HG03060 (cell line): ENCODE measurements around the gene CDH13.

Source experiments
- ATAC-seq: cut with Tn5 transposase; IDR thresholded peaks from one replicate; pipeline ENCODE4 v1.9.1; 2021; ENCODE audit warnings: low read depth, moderate number of reproducible peaks; ENCODE audit not compliant: unreplicated experiment

The CDH13 gene

DNA sequence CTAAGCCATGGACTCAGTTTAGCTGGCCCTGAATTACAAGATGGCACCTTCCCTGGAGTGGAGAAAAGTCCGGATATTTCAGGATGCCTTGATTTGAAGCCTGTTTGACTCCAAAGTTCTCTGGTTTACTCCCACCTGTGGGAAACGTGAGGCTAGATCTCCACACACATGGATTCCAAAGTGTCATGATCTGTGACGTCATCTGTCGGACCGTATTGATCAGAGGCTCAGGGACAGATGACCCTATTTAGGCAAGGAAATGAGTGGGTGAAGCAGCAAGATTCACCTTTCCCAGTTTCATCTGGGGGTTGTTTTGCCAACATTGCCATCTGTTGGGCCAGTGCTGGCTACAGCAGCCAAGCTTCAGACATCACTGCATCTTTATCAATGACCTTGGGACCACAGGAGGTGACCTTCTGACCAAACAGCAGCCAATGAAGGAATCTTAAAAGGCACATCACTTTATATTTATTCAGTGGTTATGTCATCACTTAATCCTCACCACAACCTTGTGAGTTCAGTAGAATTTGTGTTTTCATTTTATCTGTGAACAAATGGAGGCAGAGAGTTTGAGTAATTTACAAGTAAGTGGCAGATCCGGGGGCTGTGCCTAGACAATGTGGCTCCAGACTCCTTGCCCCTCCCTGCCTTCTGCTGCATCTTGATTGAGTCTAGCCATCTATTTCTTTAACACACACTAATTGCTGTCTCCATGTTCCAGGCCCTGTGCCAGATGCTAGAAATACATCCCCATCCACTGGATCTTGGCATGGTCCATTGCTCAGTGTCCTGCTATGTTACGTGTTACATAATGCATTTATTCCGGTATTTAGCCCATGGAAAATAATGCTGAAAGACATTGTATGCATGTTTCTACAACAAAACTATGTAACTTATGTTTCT is 1.5 kb upstream of the CDH13 start:
- ATAC-seq, result no peak

DNA sequence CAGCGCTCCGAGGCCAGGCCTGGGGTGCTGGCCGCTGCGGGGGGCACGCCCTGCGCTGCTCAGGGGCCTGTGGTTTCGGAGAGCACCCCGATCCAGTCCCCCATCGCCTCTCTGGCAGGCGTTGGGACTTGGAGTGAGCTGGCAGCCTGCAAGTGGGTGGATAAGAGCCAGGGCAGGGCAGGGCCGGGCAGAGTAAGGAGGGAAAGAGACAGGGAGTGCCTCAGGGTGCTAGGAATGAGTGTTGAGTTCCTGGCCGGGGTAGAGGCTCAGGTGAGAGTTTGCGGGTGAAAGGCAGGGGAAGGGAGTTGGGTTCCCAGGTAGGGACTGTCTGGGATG is 1.3 kb downstream of the CDH13 start:
- no peak for ATAC-seq

DNA sequence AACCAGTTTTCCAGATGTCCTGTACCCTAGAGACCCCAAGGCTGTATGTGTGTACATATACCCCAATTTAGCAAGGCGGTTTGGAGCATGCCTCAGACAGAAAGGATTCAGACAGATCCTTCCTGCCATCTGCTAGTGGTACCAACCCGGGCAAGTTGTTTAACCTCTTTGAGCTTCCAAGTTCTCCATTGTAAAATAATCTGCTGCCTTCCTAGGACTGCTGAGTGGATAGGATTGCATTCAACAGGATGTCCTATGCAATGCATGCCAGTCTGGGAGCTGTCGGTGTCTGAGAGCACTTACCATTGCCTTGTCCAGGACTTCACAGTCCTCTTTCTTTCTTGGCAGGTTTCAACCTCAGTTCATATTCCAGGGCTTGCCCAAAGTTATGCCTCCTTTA is 1.9 kb downstream of the CDH13 start:
- ATAC-seq, result no peak

DNA sequence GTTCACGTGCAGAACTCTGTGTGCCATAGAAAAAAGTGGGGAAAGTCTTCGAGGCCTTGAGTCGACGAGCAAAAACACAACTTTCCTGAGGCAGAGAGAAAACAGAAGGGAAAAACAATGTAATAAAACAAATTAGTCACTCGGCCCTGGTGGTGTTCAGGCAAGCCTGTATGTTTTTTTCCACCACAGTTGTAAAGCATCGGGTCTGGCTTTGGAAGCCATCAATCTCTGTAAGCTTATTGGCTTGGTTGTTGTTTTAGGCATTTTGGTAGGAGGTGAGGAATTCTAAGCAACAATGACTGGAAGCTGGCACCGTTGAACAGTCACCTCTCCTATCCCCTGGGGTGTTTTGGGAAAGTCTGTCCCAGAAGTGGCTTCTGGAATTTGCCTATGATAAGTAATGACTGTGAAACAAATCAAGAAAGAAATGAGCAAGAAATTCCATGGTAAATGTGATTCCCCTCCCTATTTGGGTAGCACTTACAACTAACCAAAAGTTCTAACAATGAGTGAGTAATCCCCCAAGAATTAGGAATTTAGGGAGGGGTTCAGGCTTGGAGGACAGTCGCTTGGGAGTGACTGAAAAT is 2.8 kb downstream of the CDH13 start:
- ATAC-seq, result no peak

DNA sequence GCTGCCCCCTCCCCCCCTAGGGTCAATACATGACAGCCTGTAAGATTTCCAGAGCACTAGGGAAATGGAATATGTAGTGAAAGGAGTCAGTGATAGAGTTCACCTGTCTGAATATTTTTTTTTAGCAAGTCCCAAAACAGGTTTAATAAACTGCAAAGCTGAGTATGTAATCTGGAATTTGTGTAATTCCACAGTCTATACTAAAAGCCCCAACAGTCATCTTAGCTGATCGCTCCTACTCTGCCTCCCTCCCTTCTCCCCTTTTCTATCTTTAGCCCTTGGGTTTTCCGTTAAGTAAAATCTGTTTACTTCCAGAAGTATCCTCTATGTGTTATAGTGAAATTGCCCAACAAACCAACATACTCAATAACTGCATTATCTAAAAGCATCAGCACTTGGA is 3.5 kb downstream of the CDH13 start:
- ATAC-seq, result no peak

DNA sequence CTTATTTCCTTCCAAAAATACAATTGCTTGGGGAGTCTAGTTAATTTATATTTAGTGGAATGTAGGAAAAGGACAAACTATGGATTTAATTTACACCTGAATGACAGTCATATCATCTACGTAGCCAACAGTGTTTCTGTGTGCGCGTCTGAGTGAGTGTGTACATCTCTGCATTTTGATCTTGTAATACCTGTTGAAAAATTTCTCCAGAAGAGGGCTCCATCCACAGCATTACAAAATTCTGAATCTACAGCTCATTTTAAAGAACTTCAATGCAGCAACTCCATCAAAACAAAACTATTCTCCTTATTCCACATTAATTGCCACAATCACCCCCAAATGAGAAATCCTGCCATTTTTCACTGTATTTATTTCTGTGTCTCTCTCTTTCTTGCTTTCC is 3.9 kb downstream of the CDH13 start:
- ATAC-seq, result no peak

DNA sequence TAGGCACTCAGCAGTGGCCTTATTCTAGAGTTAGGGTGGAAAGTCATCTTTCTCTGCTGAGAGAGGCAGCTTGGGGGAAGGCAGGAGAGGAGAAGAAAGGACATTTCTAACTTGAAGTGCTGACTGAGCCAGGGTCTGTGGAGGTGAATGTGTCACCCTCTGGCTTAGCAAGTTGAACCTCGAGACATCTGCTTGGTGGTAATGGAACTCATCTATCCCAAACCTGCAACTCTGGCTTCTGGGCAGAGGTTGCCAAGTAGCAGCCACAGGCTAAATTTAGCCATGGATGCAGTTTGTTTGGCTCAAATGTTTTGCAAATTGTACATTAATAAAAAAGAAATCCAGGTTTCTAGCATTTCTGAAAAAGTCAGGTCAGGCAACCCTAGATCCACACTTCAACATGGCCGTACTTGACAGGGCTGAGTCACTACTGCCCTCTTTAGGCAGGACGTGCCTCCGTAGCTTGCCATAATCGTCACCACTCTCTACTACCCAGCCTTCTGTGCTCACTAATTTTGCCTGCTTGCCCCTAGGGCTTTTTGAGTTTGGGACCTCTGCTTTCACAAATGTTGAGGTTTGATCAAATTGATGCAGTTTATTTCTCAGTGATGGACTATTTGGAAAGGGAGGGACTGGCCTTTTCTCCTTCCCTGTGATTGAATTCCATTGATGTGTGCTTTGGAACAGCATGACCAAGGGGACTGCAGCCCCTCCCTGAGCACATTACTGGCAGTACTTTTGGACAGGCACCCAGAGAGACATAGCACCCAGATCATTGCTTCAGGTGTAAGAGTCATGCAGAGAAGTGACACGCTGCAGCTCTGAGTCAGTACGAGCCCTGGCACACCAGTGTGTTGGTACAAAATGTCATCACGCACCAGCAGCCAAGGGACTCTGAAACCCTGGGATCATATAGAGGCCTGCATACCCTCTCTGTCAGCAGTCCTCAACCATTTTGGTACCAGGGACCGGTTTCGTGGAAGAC is 5.2 kb downstream of the CDH13 start:
- ATAC-seq, result no peak

DNA sequence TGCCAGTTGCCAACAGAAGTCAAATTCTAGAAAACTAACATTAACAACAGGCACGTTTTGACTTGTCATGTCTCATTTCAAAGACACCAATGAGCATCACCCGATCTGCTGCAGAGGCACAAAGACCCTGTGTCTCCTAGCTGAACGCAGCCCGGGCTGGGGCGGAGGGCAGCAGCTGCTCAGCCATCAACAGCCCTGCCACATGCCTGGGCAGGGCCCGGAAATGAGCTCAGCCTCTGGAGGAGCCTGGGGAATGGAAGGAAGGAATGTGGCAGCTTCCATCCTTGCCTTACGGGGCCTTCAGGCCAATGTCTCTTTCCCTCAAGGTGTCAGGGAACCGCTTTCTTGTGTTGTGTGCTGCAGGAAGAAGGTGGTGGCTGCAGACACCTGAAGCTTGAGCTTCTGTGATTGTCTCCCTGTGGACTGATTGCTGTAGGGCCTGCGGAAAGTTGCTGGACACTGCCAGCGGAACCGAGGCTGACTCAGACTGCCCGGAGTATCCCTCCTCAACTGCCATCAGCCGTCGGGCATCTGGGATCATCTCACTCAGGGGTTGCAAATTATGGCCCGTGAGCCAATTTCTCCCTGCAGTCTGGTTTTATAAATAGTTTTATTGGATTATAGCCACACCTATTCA is 7.3 kb downstream of the CDH13 start:
- ATAC-seq, result no peak

DNA sequence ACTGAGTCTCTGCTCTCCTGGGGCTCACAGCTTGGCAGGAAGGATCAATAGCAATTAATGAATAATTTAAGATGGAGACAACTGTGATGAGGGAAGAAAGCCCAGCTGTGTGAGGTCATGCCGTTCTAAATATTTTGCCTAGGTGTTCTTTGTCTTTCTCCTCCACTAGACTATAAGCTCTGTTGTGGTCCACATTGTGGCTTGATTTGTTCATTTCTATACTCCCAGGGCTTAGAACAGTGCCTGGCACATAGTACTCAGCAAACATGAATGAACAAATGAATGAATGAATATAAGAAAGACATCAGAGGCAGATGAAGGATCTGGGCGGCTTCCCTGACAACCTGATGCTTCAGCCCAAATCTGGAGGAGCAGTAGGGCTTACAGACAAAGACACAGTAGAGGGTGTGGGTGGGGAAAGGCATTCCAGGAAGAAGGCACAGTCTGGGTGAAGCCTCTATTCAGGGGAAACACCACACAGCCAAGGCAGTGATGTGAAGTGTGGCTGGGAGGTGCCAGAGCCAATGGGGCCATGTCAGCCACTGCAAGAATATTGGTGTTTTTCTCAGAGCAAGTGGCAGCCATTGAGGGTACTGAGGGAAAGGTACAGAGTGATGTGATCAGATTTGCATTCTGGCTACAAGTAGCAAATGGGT is 8.3 kb downstream of the CDH13 start:
- no peak for ATAC-seq

DNA sequence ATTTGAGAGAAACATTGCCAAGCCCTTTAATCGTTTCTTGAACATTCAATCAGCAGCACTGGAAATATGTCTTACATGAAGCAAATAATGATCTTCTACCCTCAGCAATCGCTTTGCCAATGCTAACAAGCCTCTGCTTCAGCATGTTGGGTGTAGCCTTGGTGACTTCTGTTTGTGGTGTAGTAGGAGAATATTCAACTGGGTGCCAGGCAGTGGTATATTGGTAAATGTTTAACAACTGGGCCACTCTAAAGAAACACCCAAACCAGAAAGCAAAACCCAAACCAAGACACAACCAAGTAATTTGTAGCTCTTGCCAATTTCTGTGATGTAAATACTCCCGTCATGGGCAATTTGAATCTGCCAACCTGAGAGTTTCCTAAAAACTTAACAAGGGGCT is 9.7 kb downstream of the CDH13 start:
- ATAC-seq, result no peak

DNA sequence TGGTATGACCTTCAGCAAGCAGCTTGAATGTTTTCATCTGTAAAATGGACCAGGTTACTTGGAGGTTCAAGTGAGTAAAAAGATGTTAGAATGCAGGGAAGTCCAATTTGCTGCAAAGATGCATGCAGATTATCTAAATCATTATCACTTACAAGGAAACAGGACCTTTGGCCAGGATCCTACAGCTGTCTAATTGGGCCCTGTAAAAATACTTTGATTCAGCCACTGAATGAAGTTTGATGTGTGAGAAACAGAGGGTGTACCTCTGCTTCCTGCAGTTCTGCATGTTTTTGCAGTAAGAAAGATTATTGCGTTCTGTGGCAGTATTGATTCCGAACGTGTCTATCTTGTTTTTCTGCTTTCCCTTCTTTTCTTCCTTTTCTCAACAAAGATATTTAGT is 10.2 kb downstream of the CDH13 start:
- ATAC-seq, result no peak

DNA sequence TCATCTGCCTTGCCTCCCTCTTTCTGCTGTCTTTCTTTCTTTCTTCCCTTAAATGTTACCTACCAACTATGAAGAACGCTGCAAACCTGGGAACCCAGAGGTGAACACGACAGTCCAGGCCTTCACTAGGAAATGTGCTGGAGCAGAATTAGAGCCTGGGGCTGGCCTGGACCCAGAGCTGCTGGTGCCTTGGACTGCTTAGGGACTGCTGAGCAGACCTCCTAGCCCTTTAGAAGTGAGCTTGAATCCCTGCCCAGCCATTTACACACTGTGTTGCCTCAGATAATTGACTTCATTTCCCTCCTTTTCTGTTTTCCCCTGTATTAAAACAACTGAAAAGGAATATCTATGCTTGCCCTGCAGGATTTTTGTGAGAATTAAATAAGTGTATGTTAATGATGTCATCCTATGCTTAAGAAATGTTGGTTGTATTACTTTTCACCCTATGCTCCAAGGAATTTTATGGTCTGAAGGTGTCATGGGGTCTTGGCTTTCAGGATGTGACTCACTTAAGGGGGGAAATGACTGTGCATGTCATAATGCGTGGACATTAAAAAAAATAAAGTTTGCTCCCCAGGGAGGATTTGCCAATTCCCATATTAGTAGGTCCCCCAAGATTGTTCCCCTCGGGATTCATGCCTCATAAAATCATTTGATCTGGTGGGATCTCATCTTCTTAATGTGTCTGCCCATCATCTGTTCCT is 11.5 kb downstream of the CDH13 start:
- no peak for ATAC-seq

DNA sequence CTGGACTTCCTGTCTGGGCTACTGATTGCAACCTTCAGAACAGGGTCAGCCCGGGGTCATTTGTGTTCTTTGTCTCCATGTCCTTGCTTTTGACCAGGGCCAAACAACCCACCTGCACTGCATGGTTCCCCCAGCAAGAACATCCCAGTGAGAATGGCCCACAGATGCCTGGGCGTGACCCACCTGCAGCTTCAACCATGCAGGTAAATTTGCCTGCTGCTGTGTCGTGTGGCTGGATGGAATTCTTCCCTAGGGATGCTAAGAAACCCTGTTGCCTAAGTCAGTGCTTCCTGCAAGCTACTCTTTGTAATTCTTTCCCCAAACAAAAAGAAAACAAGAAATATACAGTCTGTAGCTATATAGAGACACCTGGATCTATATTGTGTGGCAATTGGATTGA is 12.5 kb downstream of the CDH13 start:
- no peak for ATAC-seq

DNA sequence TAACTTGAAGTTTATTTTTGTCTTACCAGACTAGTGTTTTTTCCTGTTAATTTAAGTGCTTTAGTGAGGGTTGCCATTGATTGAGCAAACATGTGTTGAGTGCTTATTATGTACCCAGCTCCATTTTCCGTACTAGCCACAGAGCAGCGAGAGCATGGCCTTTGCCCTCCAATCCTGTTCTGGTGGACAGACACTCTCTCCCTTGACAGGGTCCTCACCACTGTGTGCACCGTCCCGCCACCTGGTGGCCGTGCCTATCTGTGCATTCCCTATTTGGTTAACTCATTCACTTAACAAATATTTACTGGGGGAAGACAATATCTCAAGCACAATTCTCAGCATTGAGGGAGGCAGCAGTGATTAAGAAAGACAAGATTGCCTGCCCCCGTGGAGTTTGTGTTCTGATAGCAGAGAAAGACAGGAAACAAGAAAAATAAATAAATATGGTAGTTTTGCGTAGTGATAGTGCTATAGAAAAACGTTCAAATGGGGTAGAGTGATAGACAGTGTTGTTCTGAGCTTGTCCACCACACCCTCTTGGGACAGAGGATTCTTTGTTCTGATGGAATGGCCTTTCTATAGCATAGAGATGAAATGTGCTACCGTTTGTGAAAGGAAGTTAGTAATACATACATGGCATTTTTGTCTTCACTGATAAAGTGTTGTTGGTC is 13.0 kb downstream of the CDH13 start:
- ATAC-seq, result no peak

DNA sequence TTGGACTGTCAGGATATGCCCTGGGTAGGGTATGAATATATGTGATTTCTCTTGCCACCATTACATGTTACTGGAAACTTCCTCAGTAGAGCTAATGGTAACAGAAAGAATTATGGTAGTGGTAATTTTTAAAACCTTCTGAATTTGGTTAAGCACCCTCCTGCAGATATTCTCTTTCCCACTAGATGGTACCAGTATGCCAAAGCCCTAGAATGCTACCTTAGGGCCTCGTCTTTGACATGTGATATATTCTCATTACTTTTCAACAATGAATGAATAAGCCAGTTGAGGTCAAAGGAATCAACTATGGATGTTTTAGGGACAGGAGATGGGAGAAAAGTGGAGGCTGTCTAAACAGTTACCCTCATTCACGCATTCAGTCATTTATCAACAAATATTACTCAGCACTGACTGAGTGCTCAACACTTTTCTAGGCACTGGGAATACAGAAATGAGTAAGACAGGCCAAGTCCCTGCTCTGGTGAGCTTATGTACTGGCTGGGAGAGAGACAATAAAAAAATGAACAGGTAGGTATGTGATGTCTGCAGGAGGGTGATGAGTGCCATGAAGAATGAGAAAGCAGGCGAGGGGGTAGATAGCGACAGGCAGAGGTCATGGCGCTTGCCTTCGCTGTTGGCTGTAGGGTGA is 14.7 kb downstream of the CDH13 start:
- ATAC-seq, result peak; percentile 76

DNA sequence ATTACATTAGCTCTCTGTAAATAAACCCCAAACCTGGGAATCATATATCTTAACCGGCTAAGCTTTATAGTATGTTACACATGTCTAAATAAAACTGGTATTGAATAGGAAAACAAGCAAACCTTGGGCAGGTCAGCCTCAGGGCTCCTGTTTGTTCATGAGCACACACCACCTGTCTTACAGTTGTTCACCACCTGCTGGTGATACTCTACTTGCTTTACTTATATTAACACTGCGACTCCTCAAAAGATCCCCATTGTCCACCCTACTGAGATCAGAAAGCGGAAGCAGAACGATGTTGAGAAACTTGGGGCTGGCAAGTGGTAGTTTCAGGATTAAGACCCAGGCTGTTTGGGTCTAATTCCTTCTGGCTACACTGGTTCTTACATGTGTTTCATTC is 16.4 kb downstream of the CDH13 start:
- ATAC-seq, result no peak

DNA sequence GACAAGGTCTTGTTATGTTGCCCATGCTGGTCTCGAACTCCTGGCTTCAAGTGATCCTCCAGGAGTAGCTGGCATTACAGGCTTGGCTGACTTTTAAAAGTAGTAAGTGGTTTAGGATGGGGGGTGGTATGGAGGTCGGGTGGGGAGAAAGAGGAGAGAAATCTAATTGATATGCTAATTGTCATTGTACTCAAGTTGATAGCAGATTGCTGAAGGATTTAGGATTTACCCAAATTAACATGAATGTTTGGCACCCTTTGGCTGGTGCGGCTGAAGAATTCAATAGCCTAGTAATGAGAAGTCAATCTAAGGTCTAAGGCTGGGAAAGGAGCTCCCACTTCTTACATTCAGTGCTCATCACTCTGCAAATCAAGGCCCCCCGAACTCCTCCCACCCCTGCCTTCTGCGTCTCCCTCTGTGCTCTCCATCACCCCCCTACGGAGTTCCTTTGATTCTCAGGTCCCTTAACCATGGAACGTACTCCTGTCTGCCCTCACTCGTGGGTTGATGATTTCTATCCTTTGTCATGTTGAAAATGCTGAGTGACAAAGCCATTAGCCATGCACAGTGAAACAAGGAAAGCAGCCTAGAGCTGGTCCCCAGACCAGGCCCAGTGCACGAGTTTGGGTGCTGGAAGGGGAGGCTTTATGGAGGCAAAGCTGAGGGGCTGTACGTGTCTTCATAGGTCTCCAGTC is 17.3 kb downstream of the CDH13 start:
- no peak for ATAC-seq

DNA sequence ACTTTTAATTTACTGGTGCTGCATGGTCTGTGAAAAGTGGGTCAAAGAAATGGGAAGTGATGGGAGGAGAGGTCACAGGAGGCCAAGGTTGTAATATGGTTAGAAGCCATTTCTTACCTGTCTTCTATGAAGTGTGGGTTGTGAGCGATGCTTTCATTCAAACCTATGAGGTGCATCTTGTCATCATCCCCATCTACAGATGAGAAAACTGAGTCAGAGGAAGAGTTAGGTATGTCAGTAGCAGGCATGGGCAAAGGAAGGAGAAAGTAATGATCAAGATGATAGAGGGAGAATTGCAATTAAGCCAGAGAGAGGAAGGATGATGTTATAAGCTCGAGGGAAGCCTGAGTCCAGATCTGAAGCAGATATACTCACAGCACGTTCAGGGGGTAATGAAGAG is 19.7 kb downstream of the CDH13 start:
- ATAC-seq, result no peak
